ENCODE results near the gene BIK.

BIK gene

DNA sequence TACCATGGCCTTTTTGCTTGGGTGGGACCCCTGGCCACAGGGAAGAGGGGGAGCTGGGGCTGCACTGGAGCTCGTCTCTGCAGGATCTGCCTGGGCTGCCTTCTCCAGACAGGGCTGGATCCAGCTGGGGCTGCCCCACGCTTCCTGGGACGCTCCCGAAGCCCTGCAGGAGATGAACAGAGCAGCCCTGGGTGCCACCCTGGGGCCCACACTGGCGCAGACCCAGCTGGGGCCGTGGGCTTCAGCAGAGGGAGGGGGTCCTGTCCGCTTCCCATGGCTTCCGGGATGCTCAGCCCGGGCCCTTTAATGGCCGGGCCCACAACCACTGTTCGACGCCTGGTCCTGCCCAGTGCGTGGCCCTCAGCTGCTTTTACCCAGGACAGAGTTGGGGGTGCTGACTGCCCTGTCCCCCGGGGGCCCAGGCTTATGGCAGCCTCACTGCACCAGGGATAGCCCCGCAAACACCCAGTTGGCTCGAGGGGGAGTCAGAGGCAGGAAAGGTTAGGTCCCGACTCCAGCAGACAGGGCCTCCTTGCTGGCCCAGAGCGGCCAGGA, 52.8 kb downstream of the BIK start:
- DNase-seq: no peak

- DNase-seq: no peak
These were observed 54.1 kb downstream of the BIK start for GRCh38 chr22:43164636-43165035.

GRCh38 chr22:43166132-43166930, 55.8 kb downstream of the BIK start:
- no peak for DNase-seq

- DNase-seq: no peak
These were observed 56.5 kb downstream of the BIK start for GRCh38 chr22:43167001-43167589.

DNA sequence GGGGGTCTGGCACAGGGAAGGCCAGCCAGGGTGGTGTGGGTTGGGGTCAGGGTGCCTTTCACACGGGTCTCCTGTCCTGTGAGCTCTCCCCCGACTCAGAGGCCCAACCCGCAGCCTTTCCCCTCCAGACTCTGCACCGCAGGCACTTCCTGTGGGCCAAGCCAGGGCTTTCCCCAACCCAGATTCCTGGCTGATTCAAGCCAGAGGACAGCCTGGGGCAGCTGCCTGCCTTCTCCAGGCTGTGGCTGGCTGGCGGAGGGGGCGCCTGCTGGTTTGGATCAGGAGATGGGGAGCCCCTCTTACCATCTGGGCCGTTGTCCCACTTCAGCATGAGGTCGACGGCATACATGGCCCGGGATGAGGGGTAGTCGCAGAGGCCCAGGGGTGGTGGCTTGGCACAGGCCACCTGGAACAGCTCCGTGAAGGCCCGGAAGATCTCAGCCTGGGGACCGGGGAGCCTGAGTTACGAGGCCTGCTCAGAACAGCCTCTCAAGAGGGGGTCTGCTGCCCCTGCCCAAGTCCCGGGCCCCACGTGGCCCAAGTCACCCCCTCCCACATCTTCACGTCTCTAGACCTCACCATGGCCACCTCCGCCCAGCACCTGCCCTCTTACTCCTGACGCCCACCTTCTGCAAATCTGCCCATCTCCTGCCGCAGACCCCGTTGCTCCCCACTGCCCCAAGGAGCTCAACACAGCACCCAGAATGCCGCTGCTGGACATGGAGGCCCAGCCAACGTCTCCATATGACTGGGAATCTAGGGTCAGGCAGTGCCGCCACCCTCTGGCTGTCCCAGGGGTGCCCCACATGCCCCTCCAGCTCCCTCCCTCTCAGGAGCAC, 58.1 kb downstream of the BIK start:
- DNase-seq: no peak

DNA sequence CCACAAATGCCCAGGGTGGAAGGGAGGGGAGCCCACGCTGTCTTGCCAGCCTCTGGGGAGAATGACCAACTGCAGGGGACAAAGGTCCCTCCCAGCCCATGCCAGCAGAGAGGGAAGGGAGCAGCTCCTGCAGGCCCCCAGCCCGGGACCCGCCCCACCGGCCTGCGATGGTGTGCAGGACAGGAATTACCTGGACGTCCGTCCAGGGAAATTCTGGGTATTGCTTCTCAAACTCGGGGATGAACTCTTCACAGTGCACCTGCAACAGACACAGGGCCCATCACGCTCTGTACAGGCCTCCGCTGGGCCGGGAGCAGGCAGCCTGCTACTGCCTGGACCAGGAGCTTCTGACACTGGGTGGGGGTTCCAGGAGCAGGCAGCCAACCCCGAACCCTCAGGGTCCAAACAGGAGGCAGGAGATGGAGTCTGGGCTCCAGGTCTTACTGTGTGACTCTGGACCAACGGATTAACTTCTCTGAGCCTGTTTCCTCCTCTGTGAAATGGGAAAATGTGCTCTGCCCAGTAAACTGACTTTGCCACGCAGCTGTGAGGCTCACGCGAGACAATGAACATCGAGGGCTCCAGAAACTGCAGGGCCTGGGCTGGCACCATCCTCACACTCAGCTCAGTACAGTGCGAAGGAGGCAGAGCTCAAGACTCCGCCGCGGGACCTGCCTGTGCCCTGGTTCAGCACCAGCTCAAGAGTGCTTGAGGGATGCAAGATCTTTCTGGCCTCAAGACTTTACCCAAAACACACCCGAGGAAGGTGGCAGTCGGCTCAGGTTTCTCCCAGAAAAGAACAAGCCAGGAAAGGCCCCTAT, 59.0 kb downstream of the BIK start:
- DNase-seq: no peak

- DNase-seq: no peak
These were observed 59.6 kb downstream of the BIK start for GRCh38 chr22:43170131-43170480.

DNA sequence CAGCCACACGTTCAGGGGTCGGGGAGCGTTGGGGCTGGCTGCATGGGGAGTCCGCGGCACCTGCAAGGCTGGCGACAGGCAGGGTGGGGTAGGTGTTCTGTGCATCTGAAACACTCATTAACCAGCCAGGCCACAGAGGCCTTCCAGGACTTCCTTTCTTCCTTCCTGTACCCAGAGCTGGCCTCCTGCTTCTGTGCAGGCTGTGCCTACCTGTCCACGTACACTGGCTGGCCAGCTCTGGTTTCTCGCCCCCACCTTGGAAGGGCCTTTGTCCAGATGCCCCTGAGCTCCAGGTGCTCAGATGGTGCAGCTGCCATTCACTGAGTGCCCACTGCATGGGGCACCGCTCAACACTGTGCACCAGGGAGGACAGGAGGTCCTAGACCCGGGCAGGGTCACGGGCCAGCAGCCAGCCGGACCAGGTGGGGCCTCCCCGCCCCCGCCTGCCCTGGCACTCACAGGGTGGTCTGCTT, 60.5 kb downstream of the BIK start:
- no peak for DNase-seq

DNA sequence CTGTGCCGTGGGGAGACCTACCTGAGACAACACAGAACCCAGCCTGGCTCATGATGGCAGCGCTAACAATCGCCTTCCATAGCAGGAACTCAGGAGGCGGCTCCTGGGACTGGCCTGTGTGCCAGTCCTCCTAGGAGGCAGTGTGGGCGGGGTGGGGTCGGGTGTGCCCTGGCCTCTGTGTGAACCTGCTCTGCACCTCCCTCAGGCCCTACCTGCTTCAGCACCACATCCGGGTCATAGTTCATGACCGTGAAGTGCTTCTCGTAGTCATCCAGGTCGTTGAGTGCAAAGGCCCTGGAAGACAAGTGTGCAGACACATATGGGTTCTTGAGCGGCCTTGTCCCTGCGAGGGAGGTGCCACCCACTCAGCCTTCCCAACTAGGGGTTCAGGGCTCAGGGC, 61.1 kb downstream of the BIK start:
- no peak for DNase-seq

- DNase-seq: no peak
These were observed 61.6 kb downstream of the BIK start for GRCh38 chr22:43172191-43172590.

DNA sequence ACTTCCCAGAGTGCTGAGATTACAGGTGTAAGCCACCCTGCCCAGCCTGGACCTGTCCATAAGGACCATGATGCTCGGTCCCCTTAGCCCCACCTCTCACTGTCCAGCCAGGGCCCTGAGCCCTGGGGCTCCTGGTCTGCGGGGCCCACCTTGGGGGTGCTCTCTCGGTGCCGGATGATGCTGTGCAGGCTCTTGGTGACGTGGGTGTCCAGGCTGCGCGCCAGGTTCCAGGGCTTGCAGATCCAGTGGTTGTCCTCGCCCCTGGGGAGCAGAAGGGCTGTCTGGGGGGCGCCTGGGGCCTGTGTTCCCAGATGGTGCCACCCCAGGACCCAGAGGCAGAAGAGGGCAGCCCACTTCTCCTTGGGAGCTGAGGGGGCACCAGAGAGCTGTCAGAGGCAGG, 63.0 kb downstream of the BIK start:
- no peak for DNase-seq

GRCh38 chr22:43173976-43174720, 63.6 kb downstream of the BIK start:
- no peak for DNase-seq

- no peak for DNase-seq
These were observed 64.5 kb downstream of the BIK start for GRCh38 chr22:43174941-43175531.

DNA sequence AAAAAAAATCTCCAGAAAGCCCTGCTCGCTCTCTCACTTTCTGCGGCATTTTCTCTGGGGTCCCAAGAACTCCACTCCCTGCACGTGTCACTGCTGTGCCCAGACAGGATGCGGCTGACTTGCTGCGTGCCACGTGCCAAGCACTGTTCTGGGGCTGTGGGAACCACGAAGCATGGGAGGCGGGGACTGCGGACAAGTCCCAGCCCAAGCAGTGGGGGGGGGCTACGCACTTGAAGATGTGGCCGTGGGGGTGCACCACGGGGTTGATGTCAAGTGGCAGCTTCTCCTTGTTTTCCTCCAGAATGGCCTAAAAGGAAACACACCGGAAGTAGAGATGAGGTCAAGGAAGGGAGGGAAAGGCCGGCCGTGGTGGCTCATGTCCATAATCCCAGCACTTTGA, 65.5 kb downstream of the BIK start:
- DNase-seq: no peak

DNA sequence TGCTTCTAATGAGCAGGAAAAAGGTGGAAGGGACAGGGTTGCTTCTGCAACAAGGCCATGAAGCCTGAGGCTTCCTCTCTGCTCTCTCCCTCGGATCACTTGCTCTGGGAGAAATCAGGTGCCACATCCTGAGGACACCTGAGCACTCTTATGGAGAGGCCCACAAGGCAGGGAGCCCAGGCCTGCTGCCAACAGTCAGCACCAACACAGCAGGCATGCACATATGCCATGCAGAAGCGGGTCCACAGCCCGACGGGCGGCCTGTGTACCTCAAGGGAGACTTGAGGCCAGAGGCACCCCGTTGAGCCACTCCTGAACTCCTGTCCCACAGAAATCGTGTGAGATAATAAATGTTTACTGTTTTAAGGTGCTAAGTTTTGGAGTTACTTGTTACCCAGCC, 66.9 kb downstream of the BIK start:
- DNase-seq: no peak

Data from MV-4-11 (cell line).